ENCODE data around the gene ZBTB12. TPM values are rescaled to one million over a fixed set of nuclear protein-coding genes. Genes with fewer than 3 reads are reported as not detected.

The ZBTB12 gene
- 7.9 and 8.7 TPM in 2 replicates for total RNA-seq (2014; rRNA removed; shearing (Covaris generic))

DNA sequence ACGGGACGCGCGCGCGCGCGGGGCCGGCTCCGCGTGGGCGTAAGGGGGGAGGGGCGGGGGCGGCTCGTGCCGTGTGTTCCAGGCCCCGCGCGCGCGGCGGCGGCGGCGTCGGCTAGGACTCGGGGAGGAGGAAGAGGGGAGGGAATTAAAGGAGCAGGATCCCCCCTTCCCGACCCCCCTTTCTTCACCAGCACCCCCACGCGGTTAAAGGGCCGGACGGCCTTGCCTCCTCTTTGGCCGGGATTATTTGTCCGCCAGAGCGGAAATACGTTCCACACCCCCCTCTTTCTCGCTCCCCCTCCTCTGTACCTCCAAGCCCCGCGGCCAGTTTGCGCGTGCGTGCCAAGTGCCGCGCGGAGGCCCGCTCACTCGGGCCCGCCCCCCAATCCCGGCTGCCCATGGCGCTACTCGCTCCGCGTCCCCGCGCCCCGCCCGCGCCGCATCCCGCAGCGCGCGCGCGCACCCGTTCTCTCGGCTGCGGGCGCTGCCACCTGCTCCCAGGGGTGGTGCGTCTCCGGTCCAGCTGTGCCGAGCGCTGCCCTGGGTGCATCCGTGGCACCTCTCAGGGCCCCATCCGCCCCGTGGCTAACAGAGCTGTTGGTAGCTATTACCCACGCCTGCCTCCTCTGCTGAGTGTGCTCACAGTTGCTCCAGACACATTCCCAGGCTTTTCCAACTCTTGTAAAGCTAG lies at the start of gene ZBTB12:
TSS of gene ZBTB12 (minus strand) at position 134 of the 691 bp plus-strand sequence. CDS start 781 bp downstream, outside the sequence.
- no peaks in the 10 kb centered on the region for H3K27me3 ChIP-seq (ENCODE audit: control insufficient read depth, insufficient read depth, low read length)
- H3K36me3 ChIP-seq (replicated peaks; ENCODE audit: control insufficient read depth, insufficient read depth, low read length), result no peaks in the 10 kb centered on the region; the same call in 1 of the 2 replicates
- H3K4me3 ChIP-seq (ENCODE audit: insufficient read depth, low read depth, low read length), result peak within 1 kb of the TSS; percentile 65
- DNase-seq, result peak; percentile 99

- Histone ChIP-seq H3K27me3 (ENCODE audit: control insufficient read depth, insufficient read depth, low read length) (peaks cover 2% of the 10 kb centered on the region), H3K4me3 (ENCODE audit: insufficient read depth, low read depth, low read length) (no peak overlapping the region), H3K36me3 (replicated peaks; ENCODE audit: control insufficient read depth, insufficient read depth, low read length) (peaks cover 29% of the 10 kb centered on the region)
- DNase-seq, result no peak
Observed at GRCh38 chr6:31949926-31950548, 48.2 kb upstream of the ZBTB12 start.

- DNase-seq, result no peak
- H3K4me3 ChIP-seq (ENCODE audit: insufficient read depth, low read depth, low read length), result no peak overlapping the region
- peaks cover 2% of the 10 kb centered on the region for H3K27me3 ChIP-seq (ENCODE audit: control insufficient read depth, insufficient read depth, low read length)
- peaks cover 19% of the 10 kb centered on the region for H3K36me3 ChIP-seq (replicated peaks; ENCODE audit: control insufficient read depth, insufficient read depth, low read length)
Observed at GRCh38 chr6:31948753-31949413, 47.0 kb upstream of the ZBTB12 start.

- no peak for DNase-seq
- H3K27me3 ChIP-seq (ENCODE audit: control insufficient read depth, insufficient read depth, low read length), result peaks cover 2% of the 10 kb centered on the region
- H3K4me3 ChIP-seq (ENCODE audit: insufficient read depth, low read depth, low read length), result no peak overlapping the region
- H3K36me3 ChIP-seq (replicated peaks; ENCODE audit: control insufficient read depth, insufficient read depth, low read length), result peaks cover 14% of the 10 kb centered on the region
Observed at GRCh38 chr6:31948306-31948705, 46.4 kb upstream of the ZBTB12 start.

DNA sequence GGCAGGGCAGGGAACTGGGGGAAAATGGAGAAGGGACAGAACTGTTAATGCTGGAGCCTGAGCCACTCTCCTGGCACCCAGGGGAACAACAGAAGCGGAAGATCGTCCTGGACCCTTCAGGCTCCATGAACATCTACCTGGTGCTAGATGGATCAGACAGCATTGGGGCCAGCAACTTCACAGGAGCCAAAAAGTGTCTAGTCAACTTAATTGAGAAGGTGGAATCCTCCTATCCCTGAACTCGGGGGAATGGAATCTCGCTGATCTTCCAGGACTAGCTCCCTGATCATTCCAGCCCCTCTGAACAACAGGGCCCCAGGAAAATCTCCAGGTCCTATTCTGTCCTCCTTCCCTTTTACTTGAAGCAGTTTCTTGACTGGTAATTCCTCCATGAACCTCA lies 46.0 kb upstream of the ZBTB12 start:
- no peak for DNase-seq
- no peak overlapping the region for H3K4me3 ChIP-seq (ENCODE audit: insufficient read depth, low read depth, low read length)
- H3K27me3 ChIP-seq (ENCODE audit: control insufficient read depth, insufficient read depth, low read length), result peaks cover 2% of the 10 kb centered on the region
- peaks cover 13% of the 10 kb centered on the region for H3K36me3 ChIP-seq (replicated peaks; ENCODE audit: control insufficient read depth, insufficient read depth, low read length)

DNA sequence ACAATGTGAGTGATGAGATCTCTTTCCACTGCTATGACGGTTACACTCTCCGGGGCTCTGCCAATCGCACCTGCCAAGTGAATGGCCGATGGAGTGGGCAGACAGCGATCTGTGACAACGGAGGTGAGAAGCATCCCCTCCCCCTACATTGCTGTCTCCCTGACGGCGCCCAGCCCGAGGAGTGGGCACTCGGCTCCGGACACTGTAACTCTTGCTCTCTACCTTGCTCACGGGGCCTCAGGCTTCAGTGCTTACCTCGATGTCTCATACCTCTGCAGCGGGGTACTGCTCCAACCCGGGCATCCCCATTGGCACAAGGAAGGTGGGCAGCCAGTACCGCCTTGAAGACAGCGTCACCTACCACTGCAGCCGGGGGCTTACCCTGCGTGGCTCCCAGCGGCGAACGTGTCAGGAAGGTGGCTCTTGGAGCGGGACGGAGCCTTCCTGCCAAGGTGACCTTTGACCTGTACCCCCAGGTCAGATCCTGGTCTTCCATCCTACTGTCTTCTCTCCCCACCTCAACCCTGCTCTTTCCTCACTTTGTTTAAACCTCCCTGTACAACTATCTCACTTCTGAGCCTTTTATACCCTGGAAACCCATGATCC lies 45.3 kb upstream of the ZBTB12 start:
- Histone ChIP-seq H3K36me3 (replicated peaks; ENCODE audit: control insufficient read depth, insufficient read depth, low read length) (peaks cover 13% of the 10 kb centered on the region), H3K27me3 (ENCODE audit: control insufficient read depth, insufficient read depth, low read length) (peaks cover 2% of the 10 kb centered on the region), H3K4me3 (ENCODE audit: insufficient read depth, low read depth, low read length) (no peak overlapping the region)
- no peak for DNase-seq

GRCh38 chr6:31946370-31946885 lies 44.5 kb upstream of the ZBTB12 start:
- no peak for DNase-seq
- Histone ChIP-seq H3K36me3 (replicated peaks; ENCODE audit: control insufficient read depth, insufficient read depth, low read length) (peaks cover 5% of the 10 kb centered on the region), H3K4me3 (ENCODE audit: insufficient read depth, low read depth, low read length) (no peak overlapping the region), H3K27me3 (ENCODE audit: control insufficient read depth, insufficient read depth, low read length) (peaks cover 2% of the 10 kb centered on the region)

DNA sequence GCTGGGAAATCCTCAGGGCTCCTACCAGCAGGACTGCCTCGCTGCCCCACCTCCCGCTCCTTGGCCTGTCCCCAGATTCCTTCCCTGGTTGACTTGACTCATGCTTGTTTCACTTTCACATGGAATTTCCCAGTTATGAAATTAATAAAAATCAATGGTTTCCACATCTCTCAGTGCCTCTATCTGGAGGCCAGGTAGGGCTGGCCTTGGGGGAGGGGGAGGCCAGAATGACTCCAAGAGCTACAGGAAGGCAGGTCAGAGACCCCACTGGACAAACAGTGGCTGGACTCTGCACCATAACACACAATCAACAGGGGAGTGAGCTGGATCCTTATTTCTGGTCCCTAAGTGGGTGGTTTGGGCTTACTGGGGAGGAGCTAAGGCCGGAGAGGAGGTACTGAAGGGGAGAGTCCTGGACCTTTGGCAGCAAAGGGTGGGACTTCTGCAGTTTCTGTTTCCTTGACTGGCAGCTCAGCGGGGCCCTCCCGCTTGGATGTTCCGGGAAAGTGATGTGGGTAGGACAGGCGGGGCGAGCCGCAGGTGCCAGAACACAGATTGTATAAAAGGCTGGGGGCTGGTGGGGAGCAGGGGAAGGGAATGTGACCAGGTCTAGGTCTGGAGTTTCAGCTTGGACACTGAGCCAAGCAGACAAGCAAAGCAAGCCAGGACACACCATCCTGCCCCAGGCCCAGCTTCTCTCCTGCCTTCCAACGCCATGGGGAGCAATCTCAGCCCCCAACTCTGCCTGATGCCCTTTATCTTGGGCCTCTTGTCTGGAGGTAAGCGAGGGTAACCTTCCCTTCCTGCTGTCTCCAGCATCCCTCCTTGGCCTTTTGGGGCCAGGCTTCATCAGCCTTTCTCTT lies 43.9 kb upstream of the ZBTB12 start, which contains the start of gene CFB:
TSS of gene CFB (plus strand) at position 589 of the 863 bp plus-strand sequence. CDS start at position 716, 127 bp downstream.
- peak; percentile 79 for DNase-seq

DNA sequence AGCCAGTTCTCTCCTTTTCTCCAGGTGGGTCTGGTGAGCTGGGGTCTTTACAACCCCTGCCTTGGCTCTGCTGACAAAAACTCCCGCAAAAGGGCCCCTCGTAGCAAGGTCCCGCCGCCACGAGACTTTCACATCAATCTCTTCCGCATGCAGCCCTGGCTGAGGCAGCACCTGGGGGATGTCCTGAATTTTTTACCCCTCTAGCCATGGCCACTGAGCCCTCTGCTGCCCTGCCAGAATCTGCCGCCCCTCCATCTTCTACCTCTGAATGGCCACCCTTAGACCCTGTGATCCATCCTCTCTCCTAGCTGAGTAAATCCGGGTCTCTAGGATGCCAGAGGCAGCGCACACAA lies 43.2 kb upstream of the ZBTB12 start:
- Histone ChIP-seq H3K36me3 (replicated peaks; ENCODE audit: control insufficient read depth, insufficient read depth, low read length) (no peaks in the 10 kb centered on the region), H3K27me3 (ENCODE audit: control insufficient read depth, insufficient read depth, low read length) (peaks cover 2% of the 10 kb centered on the region), H3K4me3 (ENCODE audit: insufficient read depth, low read depth, low read length) (no peak overlapping the region)
- no peak for DNase-seq

More for the DNA sequence above, 43.9 kb upstream of the ZBTB12 start, which contains the start of gene CFB:
- Histone ChIP-seq H3K36me3 (replicated peaks; ENCODE audit: control insufficient read depth, insufficient read depth, low read length) (no peaks in the 10 kb centered on the region), H3K27me3 (ENCODE audit: control insufficient read depth, insufficient read depth, low read length) (peaks cover 2% of the 10 kb centered on the region), H3K4me3 (ENCODE audit: insufficient read depth, low read depth, low read length) (no peak within 1 kb of the TSS)

DNA sequence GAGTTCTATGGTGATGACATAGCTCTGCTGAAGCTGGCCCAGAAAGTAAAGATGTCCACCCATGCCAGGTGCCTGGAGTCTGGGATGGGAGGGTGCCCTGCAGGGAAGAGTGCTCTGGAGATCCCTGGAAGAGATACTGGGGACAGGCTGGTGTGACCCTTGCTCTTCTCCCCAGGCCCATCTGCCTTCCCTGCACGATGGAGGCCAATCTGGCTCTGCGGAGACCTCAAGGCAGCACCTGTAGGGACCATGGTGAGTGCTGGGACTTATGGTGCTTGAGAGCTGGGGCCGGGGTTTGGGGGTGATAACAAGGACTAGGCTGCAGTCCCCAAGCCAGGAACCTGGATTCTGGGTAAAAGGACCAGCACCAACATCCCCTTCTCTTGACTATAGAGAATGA lies 41.9 kb upstream of the ZBTB12 start:
- DNase-seq, result no peak
- Histone ChIP-seq H3K27me3 (ENCODE audit: control insufficient read depth, insufficient read depth, low read length) (peaks cover 2% of the 10 kb centered on the region), H3K36me3 (replicated peaks; ENCODE audit: control insufficient read depth, insufficient read depth, low read length) (no peaks in the 10 kb centered on the region), H3K4me3 (ENCODE audit: insufficient read depth, low read depth, low read length) (no peak overlapping the region)

- H3K36me3 ChIP-seq (replicated peaks; ENCODE audit: control insufficient read depth, insufficient read depth, low read length), result no peaks in the 10 kb centered on the region
- no peak for DNase-seq
- H3K27me3 ChIP-seq (ENCODE audit: control insufficient read depth, insufficient read depth, low read length), result no peaks in the 10 kb centered on the region; the same call in 1 of the 2 replicates
- H3K4me3 ChIP-seq (ENCODE audit: insufficient read depth, low read depth, low read length), result no peak overlapping the region
Observed at GRCh38 chr6:31940256-31940664, 38.4 kb upstream of the ZBTB12 start.

GRCh38 chr6:31935823-31936222 lies 33.9 kb upstream of the ZBTB12 start:
- no peaks in the 10 kb centered on the region for H3K36me3 ChIP-seq (replicated peaks; ENCODE audit: control insufficient read depth, insufficient read depth, low read length)
- no peak for DNase-seq
- H3K27me3 ChIP-seq (ENCODE audit: control insufficient read depth, insufficient read depth, low read length), result no peaks in the 10 kb centered on the region
- H3K4me3 ChIP-seq (ENCODE audit: insufficient read depth, low read depth, low read length), result no peak overlapping the region

DNA sequence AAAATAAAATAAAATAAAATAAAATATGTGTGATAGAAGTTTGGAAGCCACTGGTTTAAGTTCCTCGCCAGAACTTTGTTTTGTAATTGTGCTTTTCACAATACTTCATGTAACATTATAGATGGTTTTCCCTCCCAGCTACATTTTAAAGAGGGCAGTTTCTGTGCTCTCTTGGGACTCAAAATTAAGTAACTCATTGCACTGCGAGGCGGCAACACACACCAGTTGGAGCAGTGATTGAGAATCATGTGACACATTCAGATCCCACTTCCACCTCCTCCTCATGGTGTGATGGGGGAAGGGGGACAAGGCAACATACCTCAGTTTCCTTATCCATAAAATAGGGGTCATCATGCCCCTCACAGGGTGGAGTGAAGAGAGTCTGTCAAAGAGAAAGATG lies 33.1 kb upstream of the ZBTB12 start:
- Histone ChIP-seq H3K4me3 (ENCODE audit: insufficient read depth, low read depth, low read length) (no peak overlapping the region), H3K27me3 (ENCODE audit: control insufficient read depth, insufficient read depth, low read length) (no peaks in the 10 kb centered on the region), H3K36me3 (replicated peaks; ENCODE audit: control insufficient read depth, insufficient read depth, low read length) (no peaks in the 10 kb centered on the region)
- no peak for DNase-seq

GRCh38 chr6:31933537-31933936 lies 31.7 kb upstream of the ZBTB12 start:
- no peak for DNase-seq

More at GRCh38 chr6:31933537-31933936, 31.7 kb upstream of the ZBTB12 start:
- no peaks in the 10 kb centered on the region for H3K36me3 ChIP-seq (replicated peaks; ENCODE audit: control insufficient read depth, insufficient read depth, low read length)
- H3K27me3 ChIP-seq (ENCODE audit: control insufficient read depth, insufficient read depth, low read length), result no peaks in the 10 kb centered on the region
- no peak overlapping the region for H3K4me3 ChIP-seq (ENCODE audit: insufficient read depth, low read depth, low read length)

Measured in H7 (cell line).